ENCODE measurements around the gene DCPS. TPM values are rescaled to one million over a fixed set of nuclear protein-coding genes. Genes with fewer than 3 reads are reported as not detected.

Gene DCPS
- total and polyA plus RNA-seq, 2 of the 4 experiments (the other 2 are of a cell fraction), result 19.7 to 34.8 TPM

- dilution Hi-C loops (cut with HindIII; ENCODE audit: low sequenced_read_pairs, unreplicated experiment), result no loop called here
- peaks cover 3% of the 10 kb centered on the region; the same call in 1 of the 2 replicates for H4K20me1 ChIP-seq (ENCODE audit: insufficient read depth, low read length)
These were observed 4.4 kb downstream of the DCPS start for GRCh38 chr11:126308271-126308671.

More at GRCh38 chr11:126308271-126308671, 4.4 kb downstream of the DCPS start:
- Histone ChIP-seq H2AK9ac (replicated peaks; ENCODE audit: low read depth, low read length, poor library complexity) (no peak overlapping the region), H3K14ac (replicated peaks; ENCODE audit: low read depth, low read length) (no peak overlapping the region), H3K4ac (ENCODE audit: low read depth, low read length) (no peak overlapping the region), H2AFZ (replicated peaks; ENCODE audit: low read length, poor library complexity) (no peak overlapping the region), H3K4me1 (ENCODE audit: control insufficient read depth, insufficient read depth, low read length) (peaks cover 5% of the 10 kb centered on the region; the same call in 1 of the 2 replicates), H3K27ac (ENCODE audit: insufficient read depth, low read length) (no peak overlapping the region), H2BK5ac (ENCODE audit: low read depth, low read length, poor library complexity, severe bottlenecking) (no peak overlapping the region), H4K91ac (ENCODE audit: insufficient read depth, low read depth, low read length) (no peak overlapping the region), H2BK120ac (ENCODE audit: low read depth, low read length) (no peak overlapping the region), H3K9me1 (ENCODE audit: insufficient read depth, low read length) (no peaks in the 10 kb centered on the region), H3K36me3 (ENCODE audit: control insufficient read depth, insufficient read depth, low read length) (peaks cover 4% of the 10 kb centered on the region; the same call in 1 of the 2 replicates), H3K23ac (ENCODE audit: low read depth, low read length) (0 out of 2 replicates have a peak overlapping the region, but pooled peaks have one; percentile 8), H3K79me1 (ENCODE audit: low read depth in 1 of 2, low read length in 2 of 2) (peaks cover 8 to 17% of the 10 kb centered on the region in 2 experiments), H3K9me3 (ENCODE audit: control insufficient read depth, insufficient read depth, low read length) (no peaks in the 10 kb centered on the region), H3K9ac (ENCODE audit: low read depth, low read length) (no peak overlapping the region), H3K4me2 (ENCODE audit: low read depth, low read length) (no peak overlapping the region), H3K56ac (ENCODE audit: extremely low read depth, insufficient read depth, low read length) (no peak overlapping the region), H2AK5ac (ENCODE audit: low read depth, low read length) (no peak overlapping the region), H3K27me3 (ENCODE audit: control insufficient read depth, insufficient read depth, low read length) (no peaks in the 10 kb centered on the region), H3K18ac (ENCODE audit: low read depth, low read length) (no peak overlapping the region), H2BK15ac (ENCODE audit: low read depth, low read length) (no peak overlapping the region), H3K4me3 (ENCODE audit: insufficient read depth, low read depth, low read length) (no peak overlapping the region), H4K5ac (ENCODE audit: low read depth, low read length) (no peak overlapping the region), H2BK20ac (ENCODE audit: low read depth, low read length) (no peak overlapping the region), H4K8ac (ENCODE audit: low read depth in 2 of 2, low read length in 2 of 2) (no peak overlapping the region)
- intact Hi-C loops (cut with micrococcal nuclease) (loop anchor here (10.0 kb wide), 1 partner anchor 1727 kb away; no protein-coding TSS in a partner anchor), in situ Hi-C loops (cut with MboI; ENCODE audit: low sequenced_read_pairs) (loop anchor here (10.0 to 25.0 kb wide), 4 partner anchors 297 to 1029 kb away; no protein-coding TSS in a partner anchor)
- CTCF ChIA-PET, result interaction anchor here (0.7 kb wide), 1 partner anchor 176 kb away, joined by 4 read pairs; no protein-coding TSS in a partner anchor
- no TSS peak for BruUV-seq (replicated peaks)
- POLR2A ChIA-PET (ENCODE audit: unreplicated experiment), result no interaction called here
- no peak for ATAC-seq (ENCODE audit: low read depth)
- WGBS, 2 experiments (ENCODE audit: extremely low coverage in 2 of 2, insufficient read length in 1 of 2), result no CpG with 5 or more reads among the region's 4 CpGs
- TF ChIP-seq CEBPB (IDR thresholded peaks at IDR 0.05; ENCODE audit: low read depth, low read length), result no peak
- no peak for TF ChIP-seq MAFK (IDR thresholded peaks at IDR 0.05; ENCODE audit: low read depth, low read length)
- no peak for TF ChIP-seq MXI1 (IDR thresholded peaks at IDR 0.05; ENCODE audit: borderline replicate concordance, low read depth, low read length)
- no peak for TF ChIP-seq ELK1 (IDR thresholded peaks at IDR 0.05; ENCODE audit: borderline replicate concordance, low read depth, low read length)
- TF ChIP-seq MAZ (IDR thresholded peaks at IDR 0.05; ENCODE audit: borderline replicate concordance, low read depth, low read length), result no peak
- TF ChIP-seq CTCF (conservative IDR thresholded peaks at IDR 0.05; ENCODE audit: low read depth, low read length), result no peak
- TF ChIP-seq POLR2A (IDR thresholded peaks at IDR 0.05; ENCODE audit: low read depth, low read length), result no peak
- TF ChIP-seq RAD21 (IDR thresholded peaks at IDR 0.05; ENCODE audit: low read length), result no peak
- TF ChIP-seq NFE2L2 (IDR thresholded peaks at IDR 0.05; ENCODE audit: low read depth, low read length), result no peak
- TF ChIP-seq RCOR1 (IDR thresholded peaks at IDR 0.05; ENCODE audit: insufficient replicate concordance, low read length), result no peak
- TF ChIP-seq BHLHE40 (IDR thresholded peaks at IDR 0.05; ENCODE audit: low read depth, low read length), result no peak
- no peak for TF ChIP-seq USF2 (IDR thresholded peaks at IDR 0.05; ENCODE audit: low read depth, low read length)
- TF ChIP-seq CHD1 (IDR thresholded peaks at IDR 0.05; ENCODE audit: low read depth, low read length), result no peak
- no peak for TF ChIP-seq RFX5 (IDR thresholded peaks at IDR 0.05; ENCODE audit: low read depth, low read length)
- DNase-seq, result no peak

Measured in IMR-90 (cell line).